GM12864 (cell line): Measurements from ENCODE around the gene ARID1B.

Source experiments
- DNase-seq: peaks from one replicate; pipeline ENCODE4 v3.0.0-alpha.2; 2011; ENCODE audit warnings: low read depth
- H3K4me3 ChIP-seq: 2 replicates; pipeline ENCODE4 v1.5.1; 2011; ENCODE audit warnings: mild to moderate bottlenecking, low read depth, low read length, control low read depth
- CTCF ChIP-seq: IDR thresholded peaks from 2 replicates; pipeline ENCODE4 v1.5.1; 2011; ENCODE audit warnings: low read depth, mild to moderate bottlenecking, moderate library complexity, low read length, control low read depth, inconsistent platforms; ENCODE audit errors: missing control alignments

Gene ARID1B

GRCh38 chr6:157246048-157246630, 469.0 kb downstream of the ARID1B start:
- TF ChIP-seq CTCF, result no peak
- DNase-seq, result no peak

GRCh38 chr6:157246771-157247484, 469.8 kb downstream of the ARID1B start:
- no peak for TF ChIP-seq CTCF
- DNase-seq, result no peak
- no peak overlapping the region for H3K4me3 ChIP-seq

More at GRCh38 chr6:157246048-157246630, 469.0 kb downstream of the ARID1B start:
- H3K4me3 ChIP-seq, result no peak overlapping the region

GRCh38 chr6:157248264-157248663, 471.1 kb downstream of the ARID1B start:
- no peak for DNase-seq
- TF ChIP-seq CTCF, result no peak
- no peak overlapping the region for H3K4me3 ChIP-seq

- no peak for DNase-seq
- no peak overlapping the region for H3K4me3 ChIP-seq
- no peak for TF ChIP-seq CTCF
These were observed 472.6 kb downstream of the ARID1B start for GRCh38 chr6:157249826-157250225.

- TF ChIP-seq CTCF, result no peak
- no peak overlapping the region for H3K4me3 ChIP-seq
These were observed 474.5 kb downstream of the ARID1B start for GRCh38 chr6:157251586-157252247.

GRCh38 chr6:157253017-157253416, 475.8 kb downstream of the ARID1B start:
- no peak for DNase-seq
- H3K4me3 ChIP-seq, result no peak overlapping the region
- TF ChIP-seq CTCF, result no peak

More at GRCh38 chr6:157251586-157252247, 474.5 kb downstream of the ARID1B start:
- no peak for DNase-seq
